Left ventricle myocardium inferior (tissue), 1 donor: Measurements from ENCODE around the gene EGR1. TPM values are rescaled to one million over a fixed set of nuclear protein-coding genes. Genes with fewer than 3 reads are reported as not detected.
A peak's percentile ranks its signal among the peaks of the same experiment; 100 is the strongest.

Experiments
- DNase-seq: peaks from one replicate; pipeline ENCODE4 v3.0.0-alpha.2; 2020
- H3K27ac ChIP-seq: fragments of 200-600 bp; replicated peaks from 2 replicates; pipeline ENCODE4 v1.8.0; 2021
- H3K27me3 ChIP-seq: fragments of 200-600 bp; 2 replicates; pipeline ENCODE4 v1.8.0; 2021; ENCODE audit warnings: low read depth
- H3K36me3 ChIP-seq: fragments of 200-600 bp; 2 replicates; pipeline ENCODE4 v1.8.0; 2021
- H3K4me1 ChIP-seq: fragments of 200-600 bp; 2 replicates; pipeline ENCODE4 v1.8.0; 2021
- H3K4me3 ChIP-seq: fragments of 200-600 bp; 2 replicates; pipeline ENCODE4 v1.8.0; 2021; ENCODE audit warnings: mild to moderate bottlenecking, moderate library complexity
- H3K9me3 ChIP-seq: fragments of 200-600 bp; replicated peaks from 2 replicates; pipeline ENCODE4 v1.8.0; 2021
- CTCF ChIP-seq: fragments of 200-600 bp; IDR thresholded peaks from 2 replicates; pipeline ENCODE4 v1.8.0; 2021; ENCODE audit warnings: antibody characterized with exemption, mild to moderate bottlenecking, borderline replicate concordance
- intact Hi-C: fragments of 100-400 bp; cut with micrococcal nuclease; formaldehyde crosslinking; loops from one replicate; pipeline ENCODE4 v1.11.0; 2022
- total RNA-seq: library from RNA; stranded (reverse); fragmentation: NEBNext Ultra II Directional; extraction: Animal tissue kit (Norgen Biotek cat#: 25700); gene quantifications from one replicate; pipeline ENCODE4 v1.2.1, GENCODE V29; 2021
- donor health status: DM: no; HTN: yes; CAD: no; lungs with severe emphysema.

EGR1 gene
- total RNA-seq, 1 donor from 2014 or later, result 7.8 TPM

- H3K36me3 ChIP-seq, result no peaks in the 10 kb centered on the region
- H3K4me1 ChIP-seq, result peaks cover 62% of the 10 kb centered on the region
- no peak for TF ChIP-seq CTCF
- DNase-seq, result no peak
- H3K4me3 ChIP-seq, result no peak overlapping the region
- H3K9me3 ChIP-seq, result no peaks in the 10 kb centered on the region
- no peak overlapping the region for H3K27ac ChIP-seq
- no peaks in the 10 kb centered on the region for H3K27me3 ChIP-seq
- intact Hi-C loops, result loop anchor here (5.0 kb wide), 1 partner anchor 43 kb away; no protein-coding TSS in a partner anchor
These were observed 5.9 kb upstream of the EGR1 start for GRCh38 chr5:138459311-138459933.

GRCh38 chr5:138460032-138460693, 5.1 kb upstream of the EGR1 start:
- no peaks in the 10 kb centered on the region for H3K36me3 ChIP-seq
- DNase-seq, result no peak
- intact Hi-C loops, result no loop called here
- TF ChIP-seq CTCF, result no peak
- H3K4me1 ChIP-seq, result peaks cover 65% of the 10 kb centered on the region
- H3K27ac ChIP-seq, result no peak overlapping the region
- no peaks in the 10 kb centered on the region for H3K9me3 ChIP-seq
- H3K4me3 ChIP-seq, result no peak overlapping the region
- H3K27me3 ChIP-seq, result no peaks in the 10 kb centered on the region

GRCh38 chr5:138461343-138462125, 3.7 kb upstream of the EGR1 start:
- intact Hi-C loops, result no loop called here
- no peaks in the 10 kb centered on the region for H3K9me3 ChIP-seq
- H3K4me3 ChIP-seq, result no peak overlapping the region
- no peak for DNase-seq
- peaks cover 76% of the 10 kb centered on the region for H3K4me1 ChIP-seq
- no peak for TF ChIP-seq CTCF
- H3K36me3 ChIP-seq, result no peaks in the 10 kb centered on the region
- H3K27ac ChIP-seq, result peak overlapping the region; percentile 36
- no peaks in the 10 kb centered on the region for H3K27me3 ChIP-seq

GRCh38 chr5:138463419-138464007, 1.8 kb upstream of the EGR1 start:
- intact Hi-C loops, result no loop called here
- Histone ChIP-seq H3K27me3 (no peaks in the 10 kb centered on the region), H3K27ac (peak overlapping the region; percentile 99), H3K4me3 (peak overlapping the region; percentile 91), H3K36me3 (no peaks in the 10 kb centered on the region), H3K4me1 (peaks cover 79% of the 10 kb centered on the region), H3K9me3 (no peaks in the 10 kb centered on the region)
- no peak for DNase-seq
- no peak for TF ChIP-seq CTCF

- Histone ChIP-seq H3K27me3 (no peaks in the 10 kb centered on the region), H3K27ac (peak overlapping the region; percentile 99), H3K36me3 (no peaks in the 10 kb centered on the region), H3K4me3 (peak overlapping the region; percentile 91), H3K4me1 (peaks cover 74% of the 10 kb centered on the region), H3K9me3 (no peaks in the 10 kb centered on the region)
- TF ChIP-seq CTCF, result peak; percentile 94
- intact Hi-C loops, result no loop called here
- peak; percentile 95 for DNase-seq
These were observed 1.3 kb upstream of the EGR1 start for GRCh38 chr5:138464008-138464387.
